ENCODE measurements around the gene C20orf144.
"Not testable (repeated sequence)": the region's sequence is repeated elsewhere in the genome, so short reads cannot be mapped to it uniquely, and the experiment has no call there.

Gene C20orf144

DNA sequence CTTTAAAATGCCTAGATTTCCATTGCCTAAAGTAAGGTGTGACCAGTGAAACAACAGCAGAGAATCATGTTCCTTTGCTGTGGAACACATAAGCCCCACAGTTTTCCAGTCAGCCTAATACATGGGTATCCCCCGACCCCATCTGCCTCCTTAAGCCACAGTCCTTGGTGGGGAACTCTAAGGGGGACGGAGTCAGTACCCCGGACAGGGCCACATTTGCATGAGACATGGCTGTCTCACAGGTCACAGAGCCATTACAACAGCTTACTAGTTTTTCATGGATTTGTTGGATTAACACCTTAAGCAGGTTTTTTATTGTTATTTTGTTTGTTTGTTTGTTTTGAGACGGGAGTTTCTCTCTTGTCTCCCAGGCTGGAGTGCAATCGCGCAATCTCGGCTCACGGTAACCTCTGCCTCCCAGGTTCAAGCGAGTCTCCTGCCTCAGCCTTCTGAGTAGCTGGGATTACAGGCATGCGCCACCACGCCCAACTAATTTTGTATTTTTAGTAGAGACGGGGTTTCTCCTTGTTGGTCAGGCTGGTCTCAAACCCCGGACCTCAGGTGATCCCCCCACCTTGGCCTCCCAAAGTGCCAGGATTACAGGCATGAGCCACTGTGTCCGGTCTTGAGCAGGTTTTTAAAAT is 15.0 kb upstream of the C20orf144 start:
- H3K56ac ChIP-seq (ENCODE audit: low read length); H3K18ac ChIP-seq (ENCODE audit: low read length); H3K4me2 ChIP-seq (ENCODE audit: low read length); H3K36me3 ChIP-seq (ENCODE audit: control insufficient read depth, insufficient read depth, low read length); H4K8ac ChIP-seq (ENCODE audit: low read depth, low read length); H3K9ac ChIP-seq (ENCODE audit: low read length); H3K4me3 ChIP-seq (ENCODE audit: low read length); H2BK15ac ChIP-seq (replicated peaks; ENCODE audit: low read depth); H3K23ac ChIP-seq (ENCODE audit: low read length); DNase-seq; H3K4me1 ChIP-seq (ENCODE audit: control insufficient read depth, low read depth, low read length); H2BK5ac ChIP-seq (ENCODE audit: low read length); H3K27me3 ChIP-seq (ENCODE audit: insufficient read depth, low read length, poor library complexity); H2BK120ac ChIP-seq (ENCODE audit: low read depth, low read length); H3K4ac ChIP-seq (ENCODE audit: low read depth, low read length); H3K79me1 ChIP-seq (ENCODE audit: low read length); H3K79me2 ChIP-seq (ENCODE audit: control insufficient read depth, insufficient read depth, low read length); H2AK5ac ChIP-seq (ENCODE audit: low read length); H3K27ac ChIP-seq (ENCODE audit: low read depth, low read length); H4K5ac ChIP-seq (ENCODE audit: low read length): not testable (repeated sequence)
- WGBS (ENCODE audit: extremely low coverage, insufficient coverage, low lambda C conversion rate): no CpG with 5 or more reads among the region's 14 CpGs

DNA sequence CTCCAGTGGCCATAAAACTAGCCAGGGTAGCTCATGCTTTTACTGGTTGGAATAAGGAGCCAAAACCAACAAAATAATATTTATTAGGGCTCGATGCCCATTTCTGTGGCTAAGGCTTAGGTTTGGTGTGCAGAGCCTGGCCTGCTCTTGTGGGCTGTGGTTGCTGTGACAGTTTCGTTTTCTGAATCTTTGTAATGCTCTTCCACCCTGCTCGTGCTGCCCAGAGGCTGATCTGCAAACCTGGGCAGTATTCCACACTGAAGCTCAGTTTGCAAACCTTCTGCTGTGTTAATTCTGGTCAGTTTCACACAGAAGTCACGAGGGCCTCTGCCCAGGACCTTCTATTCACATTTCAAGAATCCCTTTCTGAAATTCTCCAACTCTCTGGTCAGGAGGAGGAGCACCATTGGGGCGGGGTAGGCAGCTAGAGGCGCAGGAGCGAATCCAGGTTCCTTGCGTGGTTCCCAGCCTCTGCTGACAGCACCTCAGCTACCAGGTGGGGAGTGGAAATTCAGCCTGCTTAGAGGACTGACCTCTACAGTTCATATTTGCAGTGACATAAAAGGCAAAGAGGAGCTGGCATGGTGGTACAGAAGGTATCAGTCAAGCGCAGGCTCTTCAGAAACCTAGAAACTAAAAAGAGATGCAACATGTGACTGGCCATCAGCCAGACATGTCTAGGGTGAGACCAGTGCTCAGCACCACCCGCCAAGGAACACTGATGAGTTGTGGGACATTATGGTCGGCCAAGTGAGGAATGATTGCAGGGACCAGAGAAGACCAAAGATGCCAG is 14.3 kb upstream of the C20orf144 start:
- Histone ChIP-seq H3K4me2 (ENCODE audit: low read length) (no peak overlapping the region), H3K4ac (ENCODE audit: low read depth, low read length) (no peak overlapping the region), H2BK5ac (ENCODE audit: low read length) (no peak overlapping the region), H3K56ac (ENCODE audit: low read length) (no peak overlapping the region), H4K5ac (ENCODE audit: low read length) (no peak overlapping the region), H3K4me3 (ENCODE audit: low read length) (no peak overlapping the region), H3K18ac (ENCODE audit: low read length) (no peak overlapping the region), H3K4me1 (ENCODE audit: control insufficient read depth, low read depth, low read length) (no peaks in the 10 kb centered on the region), H2AK5ac (ENCODE audit: low read length) (no peak overlapping the region), H3K27ac (ENCODE audit: low read depth, low read length) (no peak overlapping the region), H4K8ac (ENCODE audit: low read depth, low read length) (no peak overlapping the region), H3K79me2 (ENCODE audit: control insufficient read depth, insufficient read depth, low read length) (no peaks in the 10 kb centered on the region), H3K36me3 (ENCODE audit: control insufficient read depth, insufficient read depth, low read length) (peaks cover 2% of the 10 kb centered on the region), H2BK120ac (ENCODE audit: low read depth, low read length) (no peak overlapping the region), H3K79me1 (ENCODE audit: low read length) (no peaks in the 10 kb centered on the region), H3K27me3 (ENCODE audit: insufficient read depth, low read length, poor library complexity) (no peaks in the 10 kb centered on the region), H3K23ac (ENCODE audit: low read length) (no peak overlapping the region), H3K9ac (ENCODE audit: low read length) (no peak overlapping the region), H2BK15ac (replicated peaks; ENCODE audit: low read depth) (no peak overlapping the region)
- no peak for DNase-seq
- no CpG with 5 or more reads among the region's 11 CpGs for WGBS (ENCODE audit: extremely low coverage, insufficient coverage, low lambda C conversion rate)

GRCh38 chr20:33648396-33649004 is 13.6 kb upstream of the C20orf144 start:
- H2BK15ac ChIP-seq (replicated peaks; ENCODE audit: low read depth): no peak overlapping the region
- H4K5ac ChIP-seq (ENCODE audit: low read length): no peak overlapping the region
- H3K27me3 ChIP-seq (ENCODE audit: insufficient read depth, low read length, poor library complexity): no peaks in the 10 kb centered on the region
- no peak overlapping the region for H3K27ac ChIP-seq (ENCODE audit: low read depth, low read length)
- no peak for DNase-seq
- H3K23ac ChIP-seq (ENCODE audit: low read length): no peak overlapping the region
- no peak overlapping the region for H3K4ac ChIP-seq (ENCODE audit: low read depth, low read length)
- no peaks in the 10 kb centered on the region for H3K79me1 ChIP-seq (ENCODE audit: low read length)
- H3K4me1 ChIP-seq (ENCODE audit: control insufficient read depth, low read depth, low read length): no peaks in the 10 kb centered on the region
- no peak overlapping the region for H2BK120ac ChIP-seq (ENCODE audit: low read depth, low read length)
- H3K36me3 ChIP-seq (ENCODE audit: control insufficient read depth, insufficient read depth, low read length): peaks cover 2% of the 10 kb centered on the region
- H3K4me3 ChIP-seq (ENCODE audit: low read length): no peak overlapping the region
- no peak overlapping the region for H4K8ac ChIP-seq (ENCODE audit: low read depth, low read length)
- H2AK5ac ChIP-seq (ENCODE audit: low read length): no peak overlapping the region
- no peak overlapping the region for H2BK5ac ChIP-seq (ENCODE audit: low read length)
- H3K9ac ChIP-seq (ENCODE audit: low read length): no peak overlapping the region
- no CpG with 5 or more reads among the region's 14 CpGs for WGBS (ENCODE audit: extremely low coverage, insufficient coverage, low lambda C conversion rate)
- no peaks in the 10 kb centered on the region for H3K79me2 ChIP-seq (ENCODE audit: control insufficient read depth, insufficient read depth, low read length)
- no peak overlapping the region for H3K18ac ChIP-seq (ENCODE audit: low read length)
- no peak overlapping the region for H3K56ac ChIP-seq (ENCODE audit: low read length)
- H3K4me2 ChIP-seq (ENCODE audit: low read length): no peak overlapping the region

DNA sequence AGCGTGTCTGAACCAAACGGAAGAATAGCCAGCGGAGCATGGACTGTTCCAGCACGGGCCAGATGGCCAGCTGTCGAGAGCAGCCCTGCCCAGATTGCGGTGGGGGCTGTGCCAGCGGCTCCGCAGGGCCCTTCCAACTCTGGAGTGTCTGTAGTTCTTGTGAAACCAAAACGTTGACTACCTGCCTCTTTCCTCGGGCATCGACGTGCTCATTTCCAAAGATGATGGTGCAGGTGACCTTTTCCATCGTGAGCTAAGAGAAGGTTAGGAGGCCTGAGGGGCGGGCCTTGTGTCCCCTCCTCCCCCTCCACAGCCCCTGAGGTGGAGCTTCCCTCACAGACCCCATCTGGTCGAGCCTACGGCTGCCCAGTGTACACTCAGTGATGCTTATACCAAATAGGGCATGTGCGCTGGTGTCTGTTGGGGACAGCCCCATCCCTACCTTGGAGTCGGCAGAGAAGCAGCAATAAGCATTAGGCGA is 12.9 kb upstream of the C20orf144 start:
- no peak overlapping the region for H4K8ac ChIP-seq (ENCODE audit: low read depth, low read length)
- H3K23ac ChIP-seq (ENCODE audit: low read length): no peak overlapping the region
- no peaks in the 10 kb centered on the region for H3K79me2 ChIP-seq (ENCODE audit: control insufficient read depth, insufficient read depth, low read length)
- H4K5ac ChIP-seq (ENCODE audit: low read length): no peak overlapping the region
- H3K27me3 ChIP-seq (ENCODE audit: insufficient read depth, low read length, poor library complexity): no peaks in the 10 kb centered on the region
- no peak overlapping the region for H3K4ac ChIP-seq (ENCODE audit: low read depth, low read length)
- H3K4me1 ChIP-seq (ENCODE audit: control insufficient read depth, low read depth, low read length): no peaks in the 10 kb centered on the region
- H3K4me3 ChIP-seq (ENCODE audit: low read length): no peak overlapping the region
- H3K79me1 ChIP-seq (ENCODE audit: low read length): no peaks in the 10 kb centered on the region
- no peak overlapping the region for H2BK120ac ChIP-seq (ENCODE audit: low read depth, low read length)
- no peak overlapping the region for H3K4me2 ChIP-seq (ENCODE audit: low read length)
- peaks cover 2% of the 10 kb centered on the region for H3K36me3 ChIP-seq (ENCODE audit: control insufficient read depth, insufficient read depth, low read length)
- no peak overlapping the region for H3K27ac ChIP-seq (ENCODE audit: low read depth, low read length)
- H2BK5ac ChIP-seq (ENCODE audit: low read length): no peak overlapping the region
- H2AK5ac ChIP-seq (ENCODE audit: low read length): no peak overlapping the region
- H3K18ac ChIP-seq (ENCODE audit: low read length): no peak overlapping the region
- DNase-seq: no peak
- H3K9ac ChIP-seq (ENCODE audit: low read length): no peak overlapping the region
- H2BK15ac ChIP-seq (replicated peaks; ENCODE audit: low read depth): no peak overlapping the region
- H3K56ac ChIP-seq (ENCODE audit: low read length): no peak overlapping the region
- WGBS (ENCODE audit: extremely low coverage, insufficient coverage, low lambda C conversion rate): no CpG with 5 or more reads among the region's 19 CpGs

DNA sequence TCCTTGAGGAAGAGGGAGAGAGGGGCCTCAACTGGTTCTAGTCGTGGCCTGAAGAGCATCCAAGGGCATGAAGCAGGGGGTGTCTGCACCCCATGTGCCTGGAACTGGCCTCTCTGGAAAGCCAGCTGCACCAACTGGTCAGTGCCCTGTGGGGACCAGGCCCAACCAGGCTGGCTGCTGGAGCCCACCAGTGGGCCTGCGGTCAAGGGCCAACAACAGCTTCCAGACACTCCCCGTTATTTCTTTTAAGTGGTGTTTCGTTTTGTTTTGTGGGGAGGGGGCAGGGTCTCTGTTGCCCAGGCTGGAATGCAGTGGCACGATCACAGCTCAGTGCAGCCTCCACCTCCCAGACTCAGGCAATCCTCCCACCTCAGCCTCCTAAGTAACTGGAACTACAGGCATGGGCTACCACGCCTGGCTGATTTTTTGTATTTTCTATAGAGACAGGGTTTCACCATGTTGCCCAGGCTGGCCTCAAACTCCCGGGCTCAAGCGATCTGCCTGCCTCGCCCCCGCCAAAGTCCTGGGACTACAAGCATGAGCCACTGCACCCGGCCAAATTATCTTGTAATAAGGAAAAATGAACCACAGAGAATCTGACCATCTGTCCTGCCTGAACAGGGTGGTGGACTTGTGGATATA is 11.9 kb upstream of the C20orf144 start:
- no peak overlapping the region for H4K8ac ChIP-seq (ENCODE audit: low read depth, low read length)
- no peak overlapping the region for H3K27ac ChIP-seq (ENCODE audit: low read depth, low read length)
- no peak overlapping the region for H2AK5ac ChIP-seq (ENCODE audit: low read length)
- WGBS (ENCODE audit: extremely low coverage, insufficient coverage, low lambda C conversion rate): no CpG with 5 or more reads among the region's 11 CpGs
- no peak overlapping the region for H2BK5ac ChIP-seq (ENCODE audit: low read length)
- H2BK15ac ChIP-seq (replicated peaks; ENCODE audit: low read depth): no peak overlapping the region
- no peaks in the 10 kb centered on the region for H3K79me1 ChIP-seq (ENCODE audit: low read length)
- H3K56ac ChIP-seq (ENCODE audit: low read length): no peak overlapping the region
- H3K4ac ChIP-seq (ENCODE audit: low read depth, low read length): no peak overlapping the region
- H3K79me2 ChIP-seq (ENCODE audit: control insufficient read depth, insufficient read depth, low read length): no peaks in the 10 kb centered on the region
- no peak overlapping the region for H3K4me3 ChIP-seq (ENCODE audit: low read length)
- peaks cover 2% of the 10 kb centered on the region for H3K36me3 ChIP-seq (ENCODE audit: control insufficient read depth, insufficient read depth, low read length)
- no peak overlapping the region for H2BK120ac ChIP-seq (ENCODE audit: low read depth, low read length)
- H3K27me3 ChIP-seq (ENCODE audit: insufficient read depth, low read length, poor library complexity): no peaks in the 10 kb centered on the region
- DNase-seq: no peak
- H3K4me2 ChIP-seq (ENCODE audit: low read length): no peak overlapping the region
- H3K18ac ChIP-seq (ENCODE audit: low read length): no peak overlapping the region
- no peak overlapping the region for H3K23ac ChIP-seq (ENCODE audit: low read length)
- H3K4me1 ChIP-seq (ENCODE audit: control insufficient read depth, low read depth, low read length): no peaks in the 10 kb centered on the region
- no peak overlapping the region for H3K9ac ChIP-seq (ENCODE audit: low read length)
- H4K5ac ChIP-seq (ENCODE audit: low read length): no peak overlapping the region

Measured in mesendoderm (in vitro differentiated cells).